ENCODE data around the gene GALK2. TPM values are rescaled to one million over a fixed set of nuclear protein-coding genes. Genes with fewer than 3 reads are reported as not detected.

Gene GALK2
- polyA plus RNA-seq, 2 of the 4 experiments (the other 2 are of a cell fraction) = 26.8 to 40.5 TPM

GRCh38 chr15:49235446-49236124 lies 65.5 kb downstream of the GALK2 start (continued):
- no peak for TF ChIP-seq USF2 (IDR thresholded peaks at IDR 0.05)
- TF ChIP-seq, protein P1, sequence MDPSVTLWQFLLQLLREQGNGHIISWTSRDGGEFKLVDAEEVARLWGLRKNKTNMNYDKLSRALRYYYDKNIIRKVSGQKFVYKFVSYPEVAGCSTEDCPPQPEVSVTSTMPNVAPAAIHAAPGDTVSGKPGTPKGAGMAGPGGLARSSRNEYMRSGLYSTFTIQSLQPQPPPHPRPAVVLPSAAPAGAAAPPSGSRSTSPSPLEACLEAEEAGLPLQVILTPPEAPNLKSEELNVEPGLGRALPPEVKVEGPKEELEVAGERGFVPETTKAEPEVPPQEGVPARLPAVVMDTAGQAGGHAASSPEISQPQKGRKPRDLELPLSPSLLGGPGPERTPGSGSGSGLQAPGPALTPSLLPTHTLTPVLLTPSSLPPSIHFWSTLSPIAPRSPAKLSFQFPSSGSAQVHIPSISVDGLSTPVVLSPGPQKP (IDR thresholded peaks at IDR 0.05; ENCODE audit: low read depth, low read length) = no peak

GRCh38 chr15:49236869-49237268 lies 66.8 kb downstream of the GALK2 start:
- ATAC-seq = no peak
- Histone ChIP-seq H3K4me2 (no peak overlapping the region), H3K4me3 (no peak overlapping the region), H3K27ac (no peak overlapping the region), H3K9me3 (no peaks in the 10 kb centered on the region), H3K4me1 (peaks cover 9% of the 10 kb centered on the region)
- ChIA-PET CTCF (interaction anchor here (1.2 to 3.3 kb wide), 7 partner anchors 375 to 909 kb away, joined by 4 to 41 read pairs (median 7); no protein-coding TSS in a partner anchor), POLR2A (no interaction called here)
- DNase-seq (ENCODE audit: low read depth in 1 of 2, low spot score in 1 of 2) = no peak
- TF ChIP-seq RFX5 (IDR thresholded peaks at IDR 0.05) (no peak), HOXA7 (CRISPR knock-in tag; IDR thresholded peaks at IDR 0.05) (no peak), FOSB (CRISPR knock-in tag; IDR thresholded peaks at IDR 0.05) (no peak)
- TF ChIP-seq, protein P2, sequence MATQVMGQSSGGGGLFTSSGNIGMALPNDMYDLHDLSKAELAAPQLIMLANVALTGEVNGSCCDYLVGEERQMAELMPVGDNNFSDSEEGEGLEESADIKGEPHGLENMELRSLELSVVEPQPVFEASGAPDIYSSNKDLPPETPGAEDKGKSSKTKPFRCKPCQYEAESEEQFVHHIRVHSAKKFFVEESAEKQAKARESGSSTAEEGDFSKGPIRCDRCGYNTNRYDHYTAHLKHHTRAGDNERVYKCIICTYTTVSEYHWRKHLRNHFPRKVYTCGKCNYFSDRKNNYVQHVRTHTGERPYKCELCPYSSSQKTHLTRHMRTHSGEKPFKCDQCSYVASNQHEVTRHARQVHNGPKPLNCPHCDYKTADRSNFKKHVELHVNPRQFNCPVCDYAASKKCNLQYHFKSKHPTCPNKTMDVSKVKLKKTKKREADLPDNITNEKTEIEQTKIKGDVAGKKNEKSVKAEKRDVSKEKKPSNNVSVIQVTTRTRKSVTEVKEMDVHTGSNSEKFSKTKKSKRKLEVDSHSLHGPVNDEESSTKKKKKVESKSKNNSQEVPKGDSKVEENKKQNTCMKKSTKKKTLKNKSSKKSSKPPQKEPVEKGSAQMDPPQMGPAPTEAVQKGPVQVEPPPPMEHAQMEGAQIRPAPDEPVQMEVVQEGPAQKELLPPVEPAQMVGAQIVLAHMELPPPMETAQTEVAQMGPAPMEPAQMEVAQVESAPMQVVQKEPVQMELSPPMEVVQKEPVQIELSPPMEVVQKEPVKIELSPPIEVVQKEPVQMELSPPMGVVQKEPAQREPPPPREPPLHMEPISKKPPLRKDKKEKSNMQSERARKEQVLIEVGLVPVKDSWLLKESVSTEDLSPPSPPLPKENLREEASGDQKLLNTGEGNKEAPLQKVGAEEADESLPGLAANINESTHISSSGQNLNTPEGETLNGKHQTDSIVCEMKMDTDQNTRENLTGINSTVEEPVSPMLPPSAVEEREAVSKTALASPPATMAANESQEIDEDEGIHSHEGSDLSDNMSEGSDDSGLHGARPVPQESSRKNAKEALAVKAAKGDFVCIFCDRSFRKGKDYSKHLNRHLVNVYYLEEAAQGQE (IDR thresholded peaks at IDR 0.05) = no peak
- FAIRE-seq = no peak

DNA sequence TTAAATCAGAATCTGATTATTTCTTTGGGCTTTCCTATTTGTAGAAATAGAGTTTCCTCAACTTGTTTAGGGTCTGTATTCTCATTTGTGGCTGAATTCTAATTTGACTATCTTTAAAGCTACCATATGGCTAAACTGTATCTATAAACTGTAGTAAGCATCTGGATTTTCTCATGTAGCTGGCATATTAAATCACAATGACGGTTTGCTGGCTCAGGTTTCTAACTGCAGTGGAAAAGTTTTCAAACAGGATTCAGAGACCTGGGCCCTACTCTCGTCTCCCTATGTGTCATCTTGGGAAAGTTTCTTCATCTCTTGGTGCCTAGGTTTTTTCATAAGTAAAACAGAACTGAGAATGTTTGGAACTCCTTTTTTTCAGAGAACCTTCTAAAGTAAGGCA lies 68.3 kb downstream of the GALK2 start:
- Histone ChIP-seq H3K4me2 (no peak overlapping the region), H3K9me3 (no peaks in the 10 kb centered on the region), H3K4me3 (no peak overlapping the region), H3K4me1 (0 out of 3 replicates have a peak, but pooled peaks cover 3% of the 10 kb centered on the region), H3K27ac (no peak overlapping the region)
- FAIRE-seq (no peak), DNase-seq (ENCODE audit: low read depth in 1 of 2, low spot score in 1 of 2) (no peak), ATAC-seq (no peak)
- TF ChIP-seq, protein P3, sequence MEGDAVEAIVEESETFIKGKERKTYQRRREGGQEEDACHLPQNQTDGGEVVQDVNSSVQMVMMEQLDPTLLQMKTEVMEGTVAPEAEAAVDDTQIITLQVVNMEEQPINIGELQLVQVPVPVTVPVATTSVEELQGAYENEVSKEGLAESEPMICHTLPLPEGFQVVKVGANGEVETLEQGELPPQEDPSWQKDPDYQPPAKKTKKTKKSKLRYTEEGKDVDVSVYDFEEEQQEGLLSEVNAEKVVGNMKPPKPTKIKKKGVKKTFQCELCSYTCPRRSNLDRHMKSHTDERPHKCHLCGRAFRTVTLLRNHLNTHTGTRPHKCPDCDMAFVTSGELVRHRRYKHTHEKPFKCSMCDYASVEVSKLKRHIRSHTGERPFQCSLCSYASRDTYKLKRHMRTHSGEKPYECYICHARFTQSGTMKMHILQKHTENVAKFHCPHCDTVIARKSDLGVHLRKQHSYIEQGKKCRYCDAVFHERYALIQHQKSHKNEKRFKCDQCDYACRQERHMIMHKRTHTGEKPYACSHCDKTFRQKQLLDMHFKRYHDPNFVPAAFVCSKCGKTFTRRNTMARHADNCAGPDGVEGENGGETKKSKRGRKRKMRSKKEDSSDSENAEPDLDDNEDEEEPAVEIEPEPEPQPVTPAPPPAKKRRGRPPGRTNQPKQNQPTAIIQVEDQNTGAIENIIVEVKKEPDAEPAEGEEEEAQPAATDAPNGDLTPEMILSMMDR (IDR thresholded peaks at IDR 0.05) = no peak
- TF ChIP-seq RCOR1 (IDR thresholded peaks at IDR 0.05; ENCODE audit: low read depth, low read length) (no peak), PHF8 (IDR thresholded peaks at IDR 0.05; ENCODE audit: borderline replicate concordance, low read depth) (no peak), ESRRA (IDR thresholded peaks at IDR 0.05; ENCODE audit: borderline replicate concordance, low read length) (no peak), MAZ (IDR thresholded peaks at IDR 0.05; ENCODE audit: borderline replicate concordance, low read depth, low read length) (no peak), POLR2AphosphoS2 (conservative IDR thresholded peaks at IDR 0.05; ENCODE audit: low read length) (no peak)
- CTCF ChIA-PET = no interaction called here
- 81% methylated on average over 2 of the region's 2 CpGs for WGBS (ENCODE audit: missing lambda C conversion rate)
- POLR2A ChIA-PET = no interaction called here
